GM21515 (cell line): ENCODE data around the gene HGD.
A peak's percentile ranks its signal among the peaks of the same experiment; 100 is the strongest.
"Not testable (repeated sequence)": the region's sequence is repeated elsewhere in the genome, so short reads cannot be mapped to it uniquely, and the experiment has no call there.

ENCODE experiments used
- ATAC-seq: cut with Tn5 transposase; IDR thresholded peaks from one replicate; pipeline ENCODE4 v1.9.1; 2021; ENCODE audit not compliant: unreplicated experiment

Gene HGD

DNA sequence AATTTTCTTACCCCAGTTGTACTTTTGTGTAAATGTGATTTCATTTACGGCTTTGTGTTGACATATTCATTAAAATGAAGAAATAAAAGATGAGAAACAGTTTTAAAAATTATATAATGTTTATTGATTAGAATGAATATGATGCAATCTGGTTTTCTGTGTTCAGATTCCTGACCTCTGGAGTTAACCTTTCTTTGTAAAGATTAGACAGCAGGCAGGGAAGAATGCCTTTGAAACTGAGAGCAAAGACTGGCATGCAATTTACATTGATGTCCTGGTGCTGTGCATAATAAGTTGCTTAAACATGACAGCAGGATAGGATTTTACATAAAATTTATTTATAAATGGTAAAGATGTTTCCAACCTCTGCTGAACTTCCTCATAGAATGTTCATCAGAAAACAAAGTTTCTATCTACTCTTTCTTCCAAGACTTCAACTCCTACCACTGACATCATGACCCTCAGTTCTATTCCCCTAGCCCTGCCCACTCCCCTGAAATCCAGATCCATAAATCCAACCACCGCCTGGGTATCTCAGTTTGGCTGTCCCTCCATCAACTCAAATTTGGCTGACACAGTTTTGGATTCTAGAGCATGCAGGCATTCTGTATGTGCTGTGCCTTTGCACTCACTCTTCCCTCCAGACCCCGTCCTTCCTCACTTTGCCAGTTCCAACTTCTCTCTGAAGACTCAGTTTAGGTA is 1.7 kb downstream of the HGD start:
- no peak for ATAC-seq

DNA sequence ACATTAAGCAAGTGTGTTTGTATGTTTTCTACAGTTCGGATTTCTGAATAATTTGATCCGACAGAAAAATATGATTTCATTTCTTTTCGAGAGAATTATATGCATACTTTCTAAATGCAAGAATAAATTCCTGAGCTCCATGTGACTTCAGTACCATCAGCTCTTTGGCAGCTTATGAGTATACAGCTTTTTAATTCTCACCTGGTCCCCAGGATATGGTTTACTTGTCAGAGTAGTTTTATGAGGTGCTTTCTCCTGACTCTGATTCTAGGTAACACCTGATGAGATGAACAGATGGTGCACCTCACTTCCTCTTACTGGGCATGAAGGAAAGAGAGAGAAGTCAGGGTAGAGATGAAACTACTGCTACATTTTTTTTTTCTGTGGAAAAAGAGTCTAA is 3.1 kb downstream of the HGD start:
- ATAC-seq, result no peak

DNA sequence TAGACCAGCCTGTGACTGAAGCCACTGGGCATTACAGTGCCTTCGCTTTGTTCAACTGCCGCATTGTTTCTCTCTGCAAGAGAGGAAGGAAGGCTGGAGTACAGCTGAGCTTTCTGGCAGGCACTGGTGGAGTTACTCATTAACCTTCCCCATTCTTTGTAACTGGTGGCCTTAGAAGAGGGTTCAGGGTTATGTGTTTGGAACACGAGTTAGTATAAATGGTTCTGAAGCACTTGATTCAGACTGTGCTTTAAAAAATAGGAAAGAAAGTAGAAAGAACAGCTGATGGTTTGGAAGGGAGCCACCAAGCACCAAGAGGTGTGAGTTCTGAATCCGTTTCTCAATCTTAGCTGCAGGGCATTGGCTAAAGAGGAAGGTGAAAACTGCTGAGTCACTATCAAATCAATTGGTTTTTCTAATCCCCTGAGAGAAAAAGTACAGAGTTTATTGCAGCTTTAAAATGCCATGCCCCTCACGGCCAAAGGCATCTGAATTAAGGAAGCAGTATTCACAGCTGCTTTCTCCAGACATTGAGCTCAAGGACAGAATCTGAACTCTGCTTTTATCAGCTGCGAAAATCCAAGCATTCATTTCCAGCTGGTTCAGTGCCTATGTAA is 3.6 kb downstream of the HGD start:
- peak; percentile 90 for ATAC-seq

DNA sequence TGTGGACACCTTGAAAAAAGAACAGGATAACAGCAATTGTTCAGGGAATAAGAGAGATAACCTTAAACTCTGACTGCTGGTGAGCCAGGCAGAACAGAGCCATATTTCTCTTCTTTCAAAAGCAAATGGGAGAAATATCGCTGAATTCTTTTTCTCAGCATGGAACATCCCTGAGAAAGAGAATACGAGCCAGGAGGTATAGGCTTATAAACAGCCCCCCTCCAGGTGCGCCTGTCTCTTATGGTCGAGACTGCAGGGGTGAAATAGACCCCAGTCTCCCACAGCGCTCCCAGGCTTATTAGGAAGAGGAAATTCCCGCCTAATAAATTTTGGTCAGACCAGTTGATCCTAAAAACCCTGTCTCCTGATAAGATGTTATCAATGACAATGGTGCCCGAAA is 4.8 kb downstream of the HGD start:
- not testable (repeated sequence) for ATAC-seq

DNA sequence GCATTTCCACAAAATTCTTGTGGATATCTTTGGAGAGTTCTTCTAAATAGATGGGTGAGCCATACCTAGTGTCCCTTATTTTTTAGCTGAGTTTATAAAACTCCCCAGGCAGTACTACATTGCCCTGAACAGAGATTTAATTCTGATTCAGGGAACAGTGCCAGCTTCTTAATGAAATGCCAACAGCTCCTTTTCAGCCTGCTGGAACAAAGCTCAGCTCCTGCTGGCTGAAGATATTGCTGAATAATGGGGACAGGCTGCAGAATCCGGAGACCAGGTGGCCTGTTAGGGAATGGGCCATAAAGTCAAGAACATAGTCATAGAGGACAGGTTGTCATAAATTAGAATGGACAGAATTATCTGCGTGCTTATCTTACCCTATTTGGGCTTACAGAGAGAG is 8.9 kb downstream of the HGD start:
- no peak for ATAC-seq

DNA sequence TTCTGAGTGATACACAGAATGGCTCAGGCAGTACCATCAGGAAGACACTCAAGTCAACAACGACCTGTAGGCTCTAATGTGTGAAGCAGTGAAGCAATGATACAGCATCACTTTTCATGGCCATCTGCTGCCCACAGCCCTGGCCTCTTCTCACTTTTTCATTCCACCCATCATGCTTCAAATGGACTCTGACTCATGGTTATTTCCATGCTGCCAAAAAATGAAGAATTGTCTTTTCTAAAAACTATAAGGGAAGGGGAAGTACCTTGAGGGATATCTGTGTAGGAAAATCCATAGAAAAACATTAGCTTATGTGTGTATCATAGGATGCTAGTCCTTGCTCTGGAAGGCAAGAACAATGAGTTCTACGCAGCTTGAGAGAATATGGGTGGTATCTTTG is 11.5 kb downstream of the HGD start:
- ATAC-seq, result no peak

DNA sequence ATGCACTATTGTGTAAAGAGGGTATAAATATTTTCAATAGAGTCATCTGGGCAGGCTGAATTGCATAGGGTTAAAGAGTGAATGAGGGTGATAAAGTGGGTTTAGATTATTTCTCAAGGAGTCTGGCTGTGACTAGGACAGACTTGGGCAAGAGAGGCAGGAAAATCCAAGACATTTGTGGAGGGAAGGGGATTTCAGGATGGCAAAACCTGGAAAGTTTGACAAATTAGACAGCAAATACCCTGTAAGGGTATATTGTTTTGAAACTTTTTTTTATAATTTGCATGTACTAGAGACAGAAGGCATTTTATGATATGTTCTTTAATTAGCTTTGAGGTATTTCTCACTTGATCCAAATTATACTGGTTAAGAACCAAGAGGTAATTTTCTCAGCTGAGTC is 17.1 kb downstream of the HGD start:
- no peak for ATAC-seq

DNA sequence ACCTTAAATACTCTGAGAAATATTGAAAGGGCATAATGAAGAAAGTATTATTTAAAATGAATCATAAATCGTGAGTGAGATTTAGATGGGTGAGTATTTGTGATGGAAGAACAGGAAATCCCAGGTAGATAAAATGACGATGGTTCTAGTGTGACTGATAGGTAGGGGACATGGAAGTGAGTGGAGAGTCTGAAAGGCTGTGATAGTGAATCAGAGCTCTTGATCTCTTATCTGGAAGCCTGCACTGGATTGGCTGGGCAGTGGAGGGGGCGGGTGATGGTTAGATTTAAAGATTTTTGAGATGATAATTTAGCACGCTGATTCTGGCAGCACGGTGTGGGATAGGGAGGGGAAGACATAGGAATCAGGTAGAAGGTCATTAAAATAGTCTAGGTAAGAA is 20.1 kb downstream of the HGD start:
- ATAC-seq, result no peak

DNA sequence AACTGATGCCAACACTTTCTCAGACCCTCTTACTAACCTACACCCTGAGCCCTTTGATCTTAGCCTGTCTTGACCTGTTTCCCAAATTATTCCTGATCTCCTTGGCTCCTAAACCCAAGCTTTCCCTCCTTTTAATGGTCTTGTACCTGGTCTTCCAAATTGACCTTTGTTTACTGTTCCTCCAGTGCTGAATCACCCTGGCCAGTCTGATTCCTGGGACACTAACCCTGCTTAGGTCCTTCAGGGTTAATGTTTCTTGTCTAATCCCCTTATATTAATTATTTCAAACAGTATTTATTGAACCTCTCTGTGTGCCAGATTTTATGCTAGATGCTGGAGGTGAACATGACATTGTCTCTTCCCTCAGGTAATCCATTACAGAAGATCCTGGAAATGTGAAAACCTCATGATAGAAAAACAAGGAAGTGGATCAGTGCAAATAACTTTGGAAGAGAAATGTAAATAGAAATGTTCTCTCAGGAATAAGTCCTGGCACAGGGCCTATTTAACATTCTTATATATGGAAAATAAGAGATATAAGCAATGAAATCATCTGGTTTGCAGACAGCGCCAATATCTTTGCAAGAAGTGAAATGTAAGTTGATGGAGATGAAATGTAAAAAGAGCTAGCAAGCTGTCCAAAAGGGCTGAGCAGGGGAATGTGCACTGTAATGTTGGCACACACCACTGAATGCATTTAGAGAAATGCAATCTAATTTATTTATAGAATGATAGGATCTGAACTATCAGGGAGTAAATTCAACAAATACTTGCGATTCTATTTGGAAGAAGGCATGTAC is 20.7 kb downstream of the HGD start:
- no peak for ATAC-seq

DNA sequence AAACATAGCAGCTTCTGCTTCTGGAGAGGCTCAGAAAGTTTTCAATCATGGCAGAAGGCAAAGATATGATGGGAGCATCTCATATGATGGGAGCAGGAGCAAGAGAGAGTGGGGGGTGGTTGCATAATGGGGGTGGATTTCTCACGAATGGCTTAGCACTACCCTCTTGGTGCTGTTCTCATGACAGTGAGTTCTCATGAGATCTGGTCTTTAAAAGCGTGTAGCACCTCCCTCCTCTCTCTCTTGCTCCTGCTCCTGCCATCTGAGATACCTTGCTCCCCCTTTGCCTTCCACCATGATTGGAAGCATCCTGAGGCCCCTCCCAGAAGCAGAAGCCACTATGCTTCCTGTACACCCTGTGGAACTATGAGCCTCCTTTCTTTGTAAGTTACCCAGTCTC is 22.2 kb downstream of the HGD start:
- no peak for ATAC-seq

DNA sequence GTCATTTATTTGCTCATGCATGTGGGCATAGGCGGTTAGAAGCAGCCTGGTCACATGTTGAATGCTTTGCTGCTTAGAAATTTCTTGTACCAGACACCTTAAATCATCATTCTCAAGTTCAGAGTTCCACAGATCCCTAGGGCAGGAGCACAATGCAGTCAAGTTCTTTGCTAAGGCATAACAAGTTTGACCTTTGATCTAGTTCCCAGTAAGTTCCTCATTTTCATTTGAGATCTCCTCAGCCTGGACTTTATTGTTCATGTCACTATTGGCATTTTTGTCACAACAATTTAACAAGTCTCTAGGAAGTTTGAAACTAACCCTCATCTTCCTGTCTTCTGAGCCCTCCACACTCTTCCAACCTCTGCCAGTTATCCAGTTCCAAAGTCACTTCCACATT is 22.8 kb downstream of the HGD start:
- no peak for ATAC-seq

DNA sequence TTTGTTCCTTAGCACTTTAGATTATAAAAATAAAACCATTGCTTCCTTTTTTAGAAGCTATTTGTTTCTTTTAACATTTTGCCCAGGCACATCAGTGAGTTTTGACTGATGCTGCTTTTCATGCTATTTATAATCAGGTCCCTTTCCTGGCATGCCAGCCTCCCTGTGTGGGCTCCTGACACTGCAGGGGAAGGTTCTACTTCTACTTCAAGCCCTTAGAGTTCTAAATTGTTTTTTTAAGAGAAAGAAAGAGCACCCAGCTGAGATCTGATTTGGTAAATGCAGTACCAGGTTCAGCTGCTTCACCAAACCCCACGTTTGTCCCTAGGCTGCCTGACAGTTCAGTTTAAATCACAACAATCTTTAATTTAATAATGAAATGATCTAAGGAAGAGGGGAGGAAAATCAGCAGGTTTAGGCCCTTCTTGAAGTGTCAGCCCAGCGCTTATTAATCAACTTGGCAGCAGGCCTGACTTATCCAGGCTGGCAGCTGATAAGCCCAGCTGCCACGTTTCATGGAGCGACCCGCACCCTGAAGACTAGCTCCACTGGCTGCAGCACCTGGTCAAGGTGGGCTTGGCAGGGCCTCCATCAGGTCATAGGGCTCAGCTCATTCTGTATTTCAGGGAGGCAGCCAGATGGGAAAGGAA is 29.0 kb downstream of the HGD start:
- ATAC-seq, result no peak

DNA sequence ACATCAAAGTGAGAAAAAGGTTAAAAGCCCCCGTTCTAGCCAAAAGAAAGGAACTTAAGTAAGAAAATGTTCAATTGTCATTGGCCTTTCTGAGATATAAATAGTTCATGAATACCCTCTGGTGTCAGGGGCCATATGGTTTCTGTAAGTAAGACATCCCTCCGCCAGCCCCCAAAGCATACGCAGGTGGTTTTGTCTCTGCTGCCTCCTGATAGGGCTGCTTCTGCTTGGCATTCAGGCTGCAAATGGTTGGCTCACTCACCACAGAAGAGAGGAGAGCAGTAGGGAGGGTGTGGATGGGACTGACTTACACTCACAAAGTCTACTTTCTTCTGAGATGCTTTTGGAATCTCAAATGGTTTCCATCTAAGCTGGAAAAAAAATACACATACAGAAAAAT is 29.8 kb downstream of the HGD start:
- ATAC-seq, result no peak

DNA sequence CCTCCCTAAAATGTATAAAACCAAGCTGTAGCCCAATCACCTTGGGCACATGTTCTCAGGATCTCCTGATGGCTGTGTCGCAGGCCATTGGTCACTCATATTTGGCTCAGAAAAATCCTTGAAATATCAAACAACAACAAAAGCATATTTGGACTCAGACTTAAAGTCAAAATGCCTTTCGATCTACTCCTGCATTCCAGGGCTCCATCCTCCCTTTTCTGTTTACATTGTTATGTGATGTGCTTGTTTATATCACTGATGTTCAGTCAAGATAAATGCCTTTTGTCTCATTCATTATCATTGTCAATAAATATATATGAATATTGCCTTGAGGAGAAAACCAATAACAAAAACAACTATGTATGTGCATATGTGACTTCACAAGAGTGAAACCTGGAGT is 31.7 kb downstream of the HGD start:
- no peak for ATAC-seq

DNA sequence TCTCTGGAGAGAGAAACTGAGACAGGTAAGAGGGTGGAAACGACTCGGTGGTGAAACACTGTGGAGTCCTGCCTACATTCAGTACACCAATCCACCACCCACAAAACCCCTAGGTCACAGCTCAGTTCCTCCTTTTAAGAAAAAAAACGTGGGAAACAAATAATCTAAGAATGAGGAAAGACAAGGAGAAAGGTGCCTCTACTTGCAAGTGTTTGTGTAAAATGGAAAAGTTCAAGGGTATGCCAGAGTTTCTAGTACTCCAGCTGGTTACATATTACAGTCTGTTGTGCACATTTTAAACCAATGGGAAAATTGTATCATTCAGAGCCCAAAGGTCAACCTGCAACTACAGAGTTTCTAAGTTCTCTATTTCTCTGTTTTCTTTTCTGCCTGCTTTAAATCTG is 32.2 kb downstream of the HGD start:
- ATAC-seq, result no peak

DNA sequence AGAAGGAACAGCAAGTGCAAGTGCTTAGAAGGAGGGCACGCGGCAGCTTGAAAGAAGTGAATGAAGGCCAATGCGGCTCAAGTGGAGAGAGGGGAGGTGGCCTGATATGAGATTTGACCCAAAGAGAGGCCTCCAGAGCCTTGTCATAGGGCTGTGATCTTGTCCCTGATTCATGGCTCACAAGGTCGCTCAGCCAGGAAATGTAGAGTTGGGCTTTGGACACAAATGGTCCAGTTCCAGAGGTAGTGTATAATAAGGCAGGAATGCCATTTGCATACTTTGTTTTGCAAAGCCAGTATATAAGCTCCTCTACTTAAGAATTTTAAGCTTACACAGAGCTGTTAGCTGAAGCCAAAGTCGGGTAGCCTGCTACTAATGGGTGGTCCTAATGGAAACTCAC is 33.7 kb downstream of the HGD start:
- no peak for ATAC-seq

DNA sequence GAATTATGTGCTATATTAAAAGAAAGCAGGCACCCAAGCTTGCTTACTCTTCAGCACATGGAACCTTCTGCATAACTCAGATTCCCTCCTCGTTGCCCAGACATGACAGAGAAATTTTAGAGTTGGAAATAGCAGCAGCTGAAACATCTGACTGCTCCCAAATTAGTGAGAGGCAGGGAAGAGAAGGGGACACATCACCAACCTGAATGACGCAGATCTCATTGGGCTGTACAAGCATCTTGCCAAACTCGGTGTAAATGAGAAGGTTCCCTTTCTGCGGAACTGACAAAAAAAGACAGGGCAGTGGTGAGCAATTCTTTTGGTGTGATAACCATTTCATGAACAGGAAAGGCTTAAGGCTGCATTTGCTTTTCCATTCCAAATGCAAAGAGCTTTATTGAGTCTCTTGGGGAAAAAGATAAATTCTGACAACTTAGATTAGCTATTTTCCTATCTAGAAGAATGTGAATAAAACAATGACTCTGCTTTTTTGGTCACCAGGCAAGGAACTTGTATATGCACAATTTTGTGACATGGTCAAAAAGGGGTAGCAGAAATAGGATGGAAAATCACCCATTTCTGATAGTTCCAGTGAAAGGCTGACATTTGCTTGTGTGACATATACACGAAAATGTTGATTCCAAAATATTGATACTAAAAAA is 35.1 kb downstream of the HGD start:
- ATAC-seq, result no peak

DNA sequence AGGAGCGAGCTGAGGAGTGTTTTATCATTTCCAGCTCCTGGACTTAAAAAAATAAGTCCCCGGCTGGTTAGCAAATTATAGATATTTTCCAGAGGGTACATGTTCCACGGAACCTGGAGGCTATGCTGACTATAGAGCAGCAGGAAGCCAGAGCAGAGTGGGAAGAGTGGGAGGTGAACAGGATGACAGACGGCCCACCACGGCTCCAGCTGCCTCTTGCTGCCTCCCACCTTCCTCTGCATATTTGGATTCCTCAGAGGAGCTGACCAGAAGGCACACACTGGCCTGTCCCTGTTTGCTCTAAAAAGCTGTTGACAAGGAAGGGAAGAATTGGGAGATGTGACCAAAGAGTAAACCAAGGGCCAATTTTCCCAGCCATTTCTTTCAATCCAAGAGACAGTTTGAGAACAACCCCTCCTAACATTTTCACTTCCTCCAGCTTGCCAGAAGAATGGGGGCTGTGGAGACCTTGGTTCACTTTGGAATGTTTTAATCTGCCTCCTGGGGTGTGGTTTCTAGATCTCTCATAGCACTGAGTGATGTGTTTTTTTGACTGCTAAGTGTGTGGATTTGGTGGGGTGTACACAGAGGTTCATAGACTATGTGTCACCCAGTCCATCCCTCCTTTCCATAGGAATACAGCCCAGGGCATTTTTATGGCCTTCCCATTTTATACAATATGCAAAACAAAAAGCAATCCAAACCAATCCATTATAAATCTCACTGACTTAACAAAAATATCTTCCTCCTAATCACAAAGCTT is 36.8 kb downstream of the HGD start:
- no peak for ATAC-seq

DNA sequence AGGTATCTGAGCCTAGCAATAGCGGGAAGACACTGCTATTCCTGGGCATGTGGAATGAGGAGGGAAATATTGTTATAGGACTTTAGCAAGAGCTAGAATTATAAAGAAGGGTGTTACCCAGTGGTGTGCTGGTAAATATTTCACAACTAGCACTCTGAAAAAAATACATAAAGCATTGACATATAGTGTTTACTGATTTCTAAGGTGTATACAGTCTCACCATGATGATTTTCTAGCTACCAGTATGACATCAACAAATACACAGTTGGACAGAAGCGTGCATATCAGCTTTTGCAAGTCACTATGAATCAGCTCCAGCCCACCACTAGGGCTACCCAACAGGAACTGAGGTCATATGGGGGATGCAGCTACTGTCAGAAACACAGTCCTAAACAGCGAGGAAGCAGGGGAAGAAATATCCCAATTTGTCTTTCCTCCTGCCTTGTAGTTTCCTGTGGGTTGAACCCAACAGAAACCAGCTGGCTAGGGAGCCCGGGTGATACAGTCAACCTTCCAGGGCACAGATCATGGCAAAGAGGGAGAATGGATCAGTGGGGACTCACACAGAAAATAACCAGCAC is 39.6 kb downstream of the HGD start:
- ATAC-seq, result no peak

DNA sequence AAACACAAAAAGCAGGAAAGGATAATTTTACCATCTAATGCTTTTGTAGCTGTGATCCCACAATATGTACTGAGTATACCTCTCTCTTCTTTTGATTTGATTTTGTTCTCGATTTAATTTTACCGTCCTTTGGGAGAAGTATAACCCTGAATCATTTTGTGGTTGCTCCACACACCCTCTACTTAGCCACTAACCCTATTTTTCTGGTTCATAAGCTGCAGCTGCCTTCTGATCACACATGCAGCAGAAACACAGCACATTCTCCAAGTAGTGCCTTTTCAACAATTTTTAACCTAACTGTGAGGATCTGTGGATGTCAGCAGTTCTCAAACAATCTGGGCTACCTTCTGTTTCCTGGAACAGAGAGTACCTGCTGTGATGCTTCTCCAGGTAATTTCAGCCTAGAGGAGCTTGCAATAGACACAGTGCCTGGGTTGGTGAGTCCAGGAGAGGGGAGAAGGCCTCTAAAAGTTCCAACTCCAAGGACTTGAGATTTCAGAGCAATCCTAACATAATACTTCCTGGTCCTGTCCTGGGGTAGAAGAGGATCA is 40.3 kb downstream of the HGD start:
- no peak for ATAC-seq
